GM12865 (cell line): ENCODE data around the gene DENND11.

Source experiments
- DNase-seq: peaks from one replicate; pipeline ENCODE4 v3.0.0; 2010; ENCODE audit warnings: low read depth
- H3K4me3 ChIP-seq: 2 replicates; pipeline ENCODE4 v1.5.1; 2011; ENCODE audit warnings: mild to moderate bottlenecking, low read depth, low read length, control low read depth
- TF ChIP-seq, protein P1 (sequence below): IDR thresholded peaks from 2 replicates; pipeline ENCODE4 v1.5.1; 2011; ENCODE audit warnings: low read length, control low read depth, low read depth, inconsistent platforms; ENCODE audit not compliant: insufficient read depth; ENCODE audit errors: missing control alignments

The DENND11 gene

DNA sequence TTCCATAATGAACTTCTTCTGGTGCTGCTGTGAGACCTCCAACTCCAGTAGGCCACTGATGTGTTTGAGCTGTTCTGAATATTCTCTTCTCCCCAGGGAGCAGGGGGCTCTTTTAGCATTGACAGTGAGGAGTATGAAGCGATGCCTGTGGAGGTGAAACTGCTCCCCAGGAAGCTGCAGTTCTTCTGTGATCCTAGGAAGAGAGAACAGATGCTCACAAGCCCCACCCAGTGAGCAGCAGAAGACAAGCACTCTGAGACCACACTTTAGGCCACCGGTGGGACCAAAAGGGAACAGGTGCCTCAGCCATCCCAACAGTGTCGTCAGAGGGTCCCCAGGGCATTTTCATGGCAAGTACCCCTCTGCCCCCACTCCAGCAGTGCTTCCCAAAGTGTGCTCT lies 49.3 kb downstream of the DENND11 start:
- DNase-seq = no peak
- TF ChIP-seq, protein P1, sequence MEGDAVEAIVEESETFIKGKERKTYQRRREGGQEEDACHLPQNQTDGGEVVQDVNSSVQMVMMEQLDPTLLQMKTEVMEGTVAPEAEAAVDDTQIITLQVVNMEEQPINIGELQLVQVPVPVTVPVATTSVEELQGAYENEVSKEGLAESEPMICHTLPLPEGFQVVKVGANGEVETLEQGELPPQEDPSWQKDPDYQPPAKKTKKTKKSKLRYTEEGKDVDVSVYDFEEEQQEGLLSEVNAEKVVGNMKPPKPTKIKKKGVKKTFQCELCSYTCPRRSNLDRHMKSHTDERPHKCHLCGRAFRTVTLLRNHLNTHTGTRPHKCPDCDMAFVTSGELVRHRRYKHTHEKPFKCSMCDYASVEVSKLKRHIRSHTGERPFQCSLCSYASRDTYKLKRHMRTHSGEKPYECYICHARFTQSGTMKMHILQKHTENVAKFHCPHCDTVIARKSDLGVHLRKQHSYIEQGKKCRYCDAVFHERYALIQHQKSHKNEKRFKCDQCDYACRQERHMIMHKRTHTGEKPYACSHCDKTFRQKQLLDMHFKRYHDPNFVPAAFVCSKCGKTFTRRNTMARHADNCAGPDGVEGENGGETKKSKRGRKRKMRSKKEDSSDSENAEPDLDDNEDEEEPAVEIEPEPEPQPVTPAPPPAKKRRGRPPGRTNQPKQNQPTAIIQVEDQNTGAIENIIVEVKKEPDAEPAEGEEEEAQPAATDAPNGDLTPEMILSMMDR = no peak
- H3K4me3 ChIP-seq = no peak overlapping the region
